Measurements from ENCODE around the gene PBX4. TPM values are rescaled to one million over a fixed set of nuclear protein-coding genes. Genes with fewer than 3 reads are reported as not detected.

PBX4 gene
- polyA plus RNA-seq, 3 donors from 2014 or later: 0.57 to 0.82 TPM; not detected in 1

GRCh38 chr19:19630062-19630414 lies 11.6 kb upstream of the PBX4 start:
- H3K4me3 Mint-ChIP-seq: peak overlapping the region in 2 of 5 donors; percentile 53 to 55
- peaks cover 14 to 23% (median 17%) of the 10 kb centered on the region in 3 donors for H3K36me3 Mint-ChIP-seq
- peaks cover 22 to 23% of the 10 kb centered on the region in 2 donors for H3K4me1 Mint-ChIP-seq
- DNase-seq: no peak
- peak overlapping the region in 1 of 6 donors; percentile 50 for H3K27ac Mint-ChIP-seq
- H3K27me3 Mint-ChIP-seq (ENCODE audit: low read depth in 3 of 3): peaks cover 4 to 16% (median 6%) of the 10 kb centered on the region in 3 donors
- no peaks in the 10 kb centered on the region for H3K9me3 Mint-ChIP-seq

GRCh38 chr19:19628501-19629134 lies 10.1 kb upstream of the PBX4 start:
- Mint-ChIP-seq H3K9me3 (no peaks in the 10 kb centered on the region), H3K4me1 (peaks cover 16 to 19% of the 10 kb centered on the region in 2 donors), H3K4me3 (peak overlapping the region; percentile 66 to 83 (median 68)), H3K27me3 (ENCODE audit: low read depth in 3 of 3) (peaks cover 4 to 16% (median 6%) of the 10 kb centered on the region in 3 donors), H3K27ac (peak overlapping the region; percentile 59 to 88 (median 78)), H3K36me3 (peaks cover 9 to 12% (median 11%) of the 10 kb centered on the region in 3 donors)
- DNase-seq: peak in 2 of 3 donors; percentile 29 to 31

GRCh38 chr19:19627621-19628500 lies 9.4 kb upstream of the PBX4 start, which contains the start of gene LPAR2:
Gene LPAR2, minus strand, starts transcription at chr19:19628220. Its CDS starts 945 bp downstream, at chr19:19627275.
- no peaks in the 10 kb centered on the region for H3K9me3 Mint-ChIP-seq
- H3K27ac Mint-ChIP-seq: peak within 1 kb of the TSS; percentile 73 to 92 (median 86)
- peaks cover 16 to 18% of the 10 kb centered on the region in 2 donors for H3K4me1 Mint-ChIP-seq
- H3K36me3 Mint-ChIP-seq: peaks cover 4% of the 10 kb centered on the region in 3 donors
- H3K4me3 Mint-ChIP-seq: peak within 1 kb of the TSS; percentile 83 to 93 (median 84)
- peak; percentile 56 to 67 (median 66) for DNase-seq
- peaks cover 4 to 16% (median 6%) of the 10 kb centered on the region in 3 donors for H3K27me3 Mint-ChIP-seq (ENCODE audit: low read depth in 3 of 3)

GRCh38 chr19:19626516-19627472 lies 8.3 kb upstream of the PBX4 start:
- Mint-ChIP-seq H3K4me3 (peak overlapping the region; percentile 83 to 93 (median 84)), H3K4me1 (peaks cover 16 to 17% of the 10 kb centered on the region in 2 donors), H3K27me3 (ENCODE audit: low read depth in 3 of 3) (peaks cover 4 to 13% (median 6%) of the 10 kb centered on the region in 3 donors), H3K27ac (peak overlapping the region; percentile 34 to 92 (median 67)), H3K9me3 (no peaks in the 10 kb centered on the region), H3K36me3 (peaks cover 0 to 4% (median 0%) of the 10 kb centered on the region in 3 donors)
- DNase-seq: no peak

GRCh38 chr19:19624032-19624570 lies 5.6 kb upstream of the PBX4 start:
- peak overlapping the region in 1 of 5 donors; percentile 33 for H3K4me3 Mint-ChIP-seq
- peaks cover 19 to 21% of the 10 kb centered on the region in 2 donors for H3K4me1 Mint-ChIP-seq
- H3K9me3 Mint-ChIP-seq: no peaks in the 10 kb centered on the region
- no peak overlapping the region for H3K27ac Mint-ChIP-seq
- H3K36me3 Mint-ChIP-seq: peaks cover 0 to 4% (median 0%) of the 10 kb centered on the region in 3 donors
- DNase-seq: no peak
- H3K27me3 Mint-ChIP-seq (ENCODE audit: low read depth in 3 of 3): peaks cover 4 to 13% (median 6%) of the 10 kb centered on the region in 3 donors

GRCh38 chr19:19623383-19623782 lies 4.9 kb upstream of the PBX4 start:
- H3K4me1 Mint-ChIP-seq: peaks cover 23 to 25% of the 10 kb centered on the region in 2 donors
- no peaks in the 10 kb centered on the region for H3K9me3 Mint-ChIP-seq
- H3K36me3 Mint-ChIP-seq: peaks cover 0 to 4% (median 0%) of the 10 kb centered on the region in 3 donors
- peaks cover 4 to 13% (median 6%) of the 10 kb centered on the region in 3 donors for H3K27me3 Mint-ChIP-seq (ENCODE audit: low read depth in 3 of 3)
- DNase-seq: no peak
- H3K4me3 Mint-ChIP-seq: no peak overlapping the region
- H3K27ac Mint-ChIP-seq: no peak overlapping the region

GRCh38 chr19:19619849-19620210 lies 1.3 kb upstream of the PBX4 start:
- H3K4me1 Mint-ChIP-seq: peaks cover 26 to 32% of the 10 kb centered on the region in 2 donors
- no peak overlapping the region for H3K27ac Mint-ChIP-seq

GRCh38 chr19:19619181-19619848 lies 828 bp upstream of the PBX4 start:
- Mint-ChIP-seq H3K27ac (peak overlapping the region; percentile 73 to 92 (median 87)), H3K4me3 (peak overlapping the region; percentile 76 to 88 (median 81)), H3K4me1 (peaks cover 26 to 32% of the 10 kb centered on the region in 2 donors), H3K27me3 (ENCODE audit: low read depth in 3 of 3) (peaks cover 2 to 19% (median 16%) of the 10 kb centered on the region in 3 donors), H3K9me3 (no peaks in the 10 kb centered on the region), H3K36me3 (peaks cover 0 to 4% (median 3%) of the 10 kb centered on the region in 3 donors)
- DNase-seq: no peak

More at GRCh38 chr19:19619849-19620210, 1.3 kb upstream of the PBX4 start:
- Mint-ChIP-seq H3K9me3 (no peaks in the 10 kb centered on the region), H3K4me3 (no peak overlapping the region), H3K27me3 (ENCODE audit: low read depth in 3 of 3) (peaks cover 2 to 15% (median 15%) of the 10 kb centered on the region in 3 donors), H3K36me3 (peaks cover 0 to 4% (median 3%) of the 10 kb centered on the region in 3 donors)
- no peak for DNase-seq

- H3K4me3 Mint-ChIP-seq: peak overlapping the region; percentile 3 to 90 (median 60)
- H3K4me1 Mint-ChIP-seq: peaks cover 26 to 35% of the 10 kb centered on the region in 2 donors
- H3K9me3 Mint-ChIP-seq: no peaks in the 10 kb centered on the region
- peak; percentile 48 to 80 (median 57) for DNase-seq
- H3K27me3 Mint-ChIP-seq (ENCODE audit: low read depth in 3 of 3): peaks cover 2 to 19% (median 14%) of the 10 kb centered on the region in 3 donors
- H3K36me3 Mint-ChIP-seq: peaks cover 0 to 9% (median 0%) of the 10 kb centered on the region in 3 donors
- H3K27ac Mint-ChIP-seq: peak overlapping the region; percentile 91 to 100 (median 96)
Observed at GRCh38 chr19:19615086-19615485, 3.4 kb downstream of the PBX4 start.

GRCh38 chr19:19613506-19613905 lies 5.0 kb downstream of the PBX4 start:
- DNase-seq: no peak
- peaks cover under 1 to 16% (median 10%) of the 10 kb centered on the region in 3 donors for H3K27me3 Mint-ChIP-seq (ENCODE audit: low read depth in 3 of 3)
- H3K4me3 Mint-ChIP-seq: no peak overlapping the region
- H3K9me3 Mint-ChIP-seq: no peaks in the 10 kb centered on the region
- H3K27ac Mint-ChIP-seq: peak overlapping the region in 5 of 6 donors; percentile 3 to 99 (median 75)
- H3K36me3 Mint-ChIP-seq: peaks cover 0 to 9% (median 0%) of the 10 kb centered on the region in 3 donors
- peaks cover 18 to 25% of the 10 kb centered on the region in 2 donors for H3K4me1 Mint-ChIP-seq

- no peak for DNase-seq
- peaks cover 8 to 13% of the 10 kb centered on the region in 2 donors for H3K4me1 Mint-ChIP-seq
- H3K9me3 Mint-ChIP-seq: no peaks in the 10 kb centered on the region
- H3K27ac Mint-ChIP-seq: no peak overlapping the region
- H3K4me3 Mint-ChIP-seq: no peak overlapping the region
- peaks cover 0 to 9% (median 0%) of the 10 kb centered on the region in 3 donors for H3K36me3 Mint-ChIP-seq
- peaks cover 0 to 9% (median 5%) of the 10 kb centered on the region in 3 donors for H3K27me3 Mint-ChIP-seq (ENCODE audit: low read depth in 3 of 3)
Observed at GRCh38 chr19:19610376-19611202, 7.9 kb downstream of the PBX4 start.

Measured in immature natural killer cell (primary cell).